ENCODE data around the gene RBFOX2.

DNA sequence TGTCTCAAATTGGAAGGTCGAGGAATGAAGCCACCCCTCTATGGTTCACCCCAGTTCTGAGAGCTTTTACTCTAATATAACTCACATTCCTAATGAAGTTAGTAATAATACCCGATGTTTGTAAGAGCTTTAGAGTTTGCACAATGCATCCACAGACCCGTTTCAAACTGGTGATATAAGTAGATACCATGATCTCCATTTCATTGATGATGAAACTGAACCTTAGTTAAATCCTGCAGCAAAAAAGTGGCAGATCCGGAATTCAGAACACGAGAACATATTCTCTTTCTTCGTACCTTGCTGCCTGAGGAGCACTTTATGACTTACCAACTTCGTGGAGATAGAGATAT lies 757 bp upstream of the RBFOX2 start:
- TF ChIP-seq POLR2AphosphoS5 (IDR thresholded peaks at IDR 0.05; ENCODE audit: low read depth, low read length) (no peak), CHD1 (IDR thresholded peaks at IDR 0.05; ENCODE audit: low read depth, low read length) (no peak), SIN3A (conservative IDR thresholded peaks at IDR 0.05 in 1 of 2, IDR thresholded peaks at IDR 0.05 in 1 of 2; ENCODE audit: low read depth in 1 of 2, low read length in 2 of 2) (no peak), EP300 (IDR thresholded peaks at IDR 0.05; ENCODE audit: borderline replicate concordance in 1 of 2, low read depth in 2 of 2, low read length in 2 of 2) (no peak), KDM1A (IDR thresholded peaks at IDR 0.05; ENCODE audit: borderline replicate concordance, low read length) (no peak), FOSL1 (IDR thresholded peaks at IDR 0.05; ENCODE audit: insufficient read depth, low read depth, low read length) (no peak), TAF7 (optimal IDR thresholded peaks at IDR 0.05; ENCODE audit: borderline replicate concordance, low read depth, low read length) (no peak), JUND (IDR thresholded peaks at IDR 0.05; ENCODE audit: low read length) (no peak), CREB1 (IDR thresholded peaks at IDR 0.05) (no peak), CHD2 (IDR thresholded peaks at IDR 0.05; ENCODE audit: low read length) (no peak)
- TF ChIP-seq, protein P1, sequence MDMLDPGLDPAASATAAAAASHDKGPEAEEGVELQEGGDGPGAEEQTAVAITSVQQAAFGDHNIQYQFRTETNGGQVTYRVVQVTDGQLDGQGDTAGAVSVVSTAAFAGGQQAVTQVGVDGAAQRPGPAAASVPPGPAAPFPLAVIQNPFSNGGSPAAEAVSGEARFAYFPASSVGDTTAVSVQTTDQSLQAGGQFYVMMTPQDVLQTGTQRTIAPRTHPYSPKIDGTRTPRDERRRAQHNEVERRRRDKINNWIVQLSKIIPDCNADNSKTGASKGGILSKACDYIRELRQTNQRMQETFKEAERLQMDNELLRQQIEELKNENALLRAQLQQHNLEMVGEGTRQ (IDR thresholded peaks at IDR 0.05; ENCODE audit: low read length): no peak
- TF ChIP-seq, protein P2, sequence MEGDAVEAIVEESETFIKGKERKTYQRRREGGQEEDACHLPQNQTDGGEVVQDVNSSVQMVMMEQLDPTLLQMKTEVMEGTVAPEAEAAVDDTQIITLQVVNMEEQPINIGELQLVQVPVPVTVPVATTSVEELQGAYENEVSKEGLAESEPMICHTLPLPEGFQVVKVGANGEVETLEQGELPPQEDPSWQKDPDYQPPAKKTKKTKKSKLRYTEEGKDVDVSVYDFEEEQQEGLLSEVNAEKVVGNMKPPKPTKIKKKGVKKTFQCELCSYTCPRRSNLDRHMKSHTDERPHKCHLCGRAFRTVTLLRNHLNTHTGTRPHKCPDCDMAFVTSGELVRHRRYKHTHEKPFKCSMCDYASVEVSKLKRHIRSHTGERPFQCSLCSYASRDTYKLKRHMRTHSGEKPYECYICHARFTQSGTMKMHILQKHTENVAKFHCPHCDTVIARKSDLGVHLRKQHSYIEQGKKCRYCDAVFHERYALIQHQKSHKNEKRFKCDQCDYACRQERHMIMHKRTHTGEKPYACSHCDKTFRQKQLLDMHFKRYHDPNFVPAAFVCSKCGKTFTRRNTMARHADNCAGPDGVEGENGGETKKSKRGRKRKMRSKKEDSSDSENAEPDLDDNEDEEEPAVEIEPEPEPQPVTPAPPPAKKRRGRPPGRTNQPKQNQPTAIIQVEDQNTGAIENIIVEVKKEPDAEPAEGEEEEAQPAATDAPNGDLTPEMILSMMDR (IDR thresholded peaks at IDR 0.05; ENCODE audit: control extremely low read depth in 1 of 3, insufficient read depth in 1 of 3, low read depth in 1 of 3, low read length in 3 of 3): no peak

All from H1 (cell line).